PC-9 (cell line): ENCODE results near the gene MARCHF3. TPM values are rescaled to one million over a fixed set of nuclear protein-coding genes. Genes with fewer than 3 reads are reported as not detected.

Experiments used
- BruUV-seq: library from RNA; stranded (reverse); fragments of 400-500 nt; replicated peaks from 2 replicates; lab custom pipeline; 2021; lab: Mats Ljungman, UMichigan
- CTCF ChIA-PET: fragments of 300-600 bp; sonication (Branson Sonifier 250); formaldehyde crosslinking; loops from one replicate; lab custom pipeline; 2022; ENCODE audit warnings: antibody characterized with exemption; lab: Charles Lee
- POLR2A ChIA-PET: fragments of 300-600 bp; sonication (Branson Sonifier 250); formaldehyde crosslinking; loops from one replicate; lab custom pipeline; 2022; ENCODE audit warnings: antibody characterized with exemption; ENCODE audit not compliant: unreplicated experiment; lab: Charles Lee
- DNase-seq, 2 experiments: peaks; one replicate each; pipeline versions ENCODE4 v3.0.0 to v3.0.0-alpha.2; 2015 to 2022; ENCODE audit warnings: mixed read lengths in 1 of 2
- H2AFZ ChIP-seq: fragments of 200-600 bp; sonication (generic); 2 replicates; pipeline ENCODE4 v1.8.1; 2017; ENCODE audit warnings: antibody characterized with exemption
- H3F3A ChIP-seq: fragments of 200-600 bp; sonication (generic); 2 replicates; pipeline ENCODE4 v1.8.1; 2017; ENCODE audit warnings: antibody characterized with exemption, mild to moderate bottlenecking, low read depth; ENCODE audit not compliant: insufficient read depth
- H3K27ac ChIP-seq: fragments of 200-600 bp; sonication (generic); 2 replicates; pipeline ENCODE4 v1.6.1; 2016; ENCODE audit warnings: mixed run types
- H3K27me3 ChIP-seq: fragments of 200-600 bp; sonication (generic); 2 replicates; pipeline ENCODE4 v1.6.1; 2016; ENCODE audit warnings: low read depth, mixed run types; ENCODE audit not compliant: insufficient read depth
- H3K36me3 ChIP-seq: fragments of 200-600 bp; sonication (generic); 2 replicates; pipeline ENCODE4 v1.6.1; 2016; ENCODE audit warnings: low read depth, mixed run types
- H3K4me1 ChIP-seq: fragments of 200-600 bp; sonication (generic); replicated peaks from 2 replicates; pipeline ENCODE4 v1.6.1; 2016; ENCODE audit warnings: mixed run types; ENCODE audit not compliant: insufficient read depth
- H3K4me2 ChIP-seq: fragments of 200-600 bp; sonication (generic); 2 replicates; pipeline ENCODE4 v1.6.1; 2017; ENCODE audit warnings: mixed run types
- H3K4me3 ChIP-seq: fragments of 200-600 bp; sonication (generic); 2 replicates; pipeline ENCODE4 v1.6.1; 2016; ENCODE audit warnings: mixed run types
- H3K79me2 ChIP-seq: fragments of 200-600 bp; sonication (generic); 2 replicates; pipeline ENCODE4 v1.6.1; 2017; ENCODE audit warnings: low read depth, mixed run types
- H3K9me2 ChIP-seq: fragments of 200-600 bp; sonication (generic); 2 replicates; pipeline ENCODE4 v1.8.1; 2017; ENCODE audit warnings: mild to moderate bottlenecking; ENCODE audit not compliant: insufficient read depth
- H3K9me3 ChIP-seq: fragments of 200-600 bp; sonication (generic); 2 replicates; pipeline ENCODE4 v1.8.1; 2016; ENCODE audit warnings: low read depth; ENCODE audit not compliant: insufficient read depth
- H4K20me1 ChIP-seq: fragments of 200-600 bp; sonication (generic); 2 replicates; pipeline ENCODE4 v1.8.1; 2017; ENCODE audit not compliant: insufficient read depth
- CTCF ChIP-seq: fragments of 200-600 bp; sonication (generic); conservative IDR thresholded peaks from 2 replicates; pipeline ENCODE4 v1.6.1; 2017; ENCODE audit warnings: mixed run types, antibody characterized with exemption, mild to moderate bottlenecking, moderate library complexity
- EZH2 ChIP-seq: fragments of 200-600 bp; sonication (generic); IDR thresholded peaks from 2 replicates; pipeline ENCODE4 v1.8.0; 2017; ENCODE audit warnings: antibody characterized with exemption, low read depth
- intact Hi-C: fragments of 100-400 bp; cut with micrococcal nuclease; formaldehyde crosslinking; loops from one replicate; pipeline ENCODE4 v1.10.0; 2022; ENCODE audit not compliant: unreplicated experiment
- total RNA-seq: library from RNA; stranded (reverse); gene quantifications from 2 replicates; pipeline ENCODE4 v1.2.3, GENCODE V29; 2021

The MARCHF3 gene
- total RNA-seq, 1 experiment from 2014 or later, result 0.35 TPM

DNA sequence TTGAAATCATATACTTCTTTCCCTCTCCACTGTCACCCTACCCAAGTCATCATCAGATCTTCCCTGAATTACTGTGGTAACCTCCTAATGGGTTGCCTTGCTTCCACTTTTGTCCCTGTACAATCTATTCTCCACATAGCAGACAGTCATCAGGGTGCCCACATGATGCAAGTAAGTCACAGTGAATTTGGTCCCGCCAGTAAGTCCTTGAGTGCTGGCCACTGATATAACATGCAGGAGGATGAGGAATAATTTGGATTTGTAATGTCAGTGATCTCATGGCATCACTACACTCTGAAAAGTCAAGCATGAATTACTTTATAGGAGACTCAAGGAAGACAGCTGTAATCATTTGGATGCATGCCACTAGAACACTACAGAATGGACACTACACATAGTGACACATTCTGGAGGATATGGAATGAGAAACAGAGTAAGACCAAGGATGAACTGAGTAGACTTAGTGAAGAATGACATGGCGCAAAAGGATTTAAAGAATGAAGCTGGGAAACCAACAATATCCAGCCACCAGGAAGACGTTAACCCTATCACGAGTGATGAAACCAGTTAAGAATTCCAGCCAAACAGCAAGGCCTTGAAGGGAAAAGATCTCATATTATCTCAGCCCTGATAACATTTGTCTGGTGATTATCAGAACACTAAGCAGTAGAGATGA, 28.6 kb downstream of the MARCHF3 start:
- no peak overlapping the region for H3K27ac ChIP-seq
- no peak overlapping the region for H3K4me2 ChIP-seq
- H3K79me2 ChIP-seq, result no peaks in the 10 kb centered on the region
- ChIA-PET POLR2A (no interaction called here), CTCF (no interaction called here)
- H3K4me3 ChIP-seq, result no peak overlapping the region
- H2AFZ ChIP-seq, result no peak overlapping the region
- H4K20me1 ChIP-seq, result no peaks in the 10 kb centered on the region
- H3K9me2 ChIP-seq, result no peaks in the 10 kb centered on the region
- H3K4me1 ChIP-seq, result no peaks in the 10 kb centered on the region
- H3K36me3 ChIP-seq, result no peaks in the 10 kb centered on the region
- H3K27me3 ChIP-seq, result no peaks in the 10 kb centered on the region
- H3K9me3 ChIP-seq, result no peaks in the 10 kb centered on the region
- intact Hi-C loops, result no loop called here
- H3F3A ChIP-seq, result 0 out of 2 replicates have a peak, but pooled peaks cover 4% of the 10 kb centered on the region
- TF ChIP-seq CTCF (no peak), EZH2 (no peak)
- no peak for DNase-seq
- no TSS peak for BruUV-seq

DNA sequence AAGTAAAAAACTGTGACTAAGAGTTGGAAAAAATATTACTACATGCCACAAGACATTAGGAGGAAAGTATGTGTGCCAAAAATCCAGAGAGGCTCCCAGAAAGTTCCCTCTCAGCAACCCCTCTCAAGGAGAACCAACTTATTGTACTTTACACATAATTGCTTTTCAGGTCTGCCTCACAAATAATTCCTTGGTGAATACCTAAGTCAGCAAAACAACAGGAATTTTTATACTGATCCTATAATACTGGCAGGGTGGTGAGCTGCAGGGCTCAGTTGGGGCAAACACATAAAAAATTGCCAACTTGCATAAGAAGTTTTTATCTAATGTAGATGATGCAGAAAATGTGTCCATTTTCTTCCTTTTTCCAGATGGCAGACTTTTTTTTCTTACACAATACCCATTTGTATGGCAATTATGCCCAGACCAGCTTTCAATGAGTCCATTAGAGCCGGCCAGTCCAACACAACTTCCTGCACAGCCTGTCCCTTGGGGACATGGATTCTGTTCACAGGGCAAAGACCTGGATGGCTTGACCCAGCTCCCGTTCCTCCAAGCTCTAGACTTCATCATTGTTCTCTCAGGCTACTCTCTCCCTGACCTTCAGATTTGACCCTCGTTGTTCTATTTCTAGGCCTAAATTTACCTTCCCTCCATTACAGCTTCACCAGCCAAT, 31.3 kb downstream of the MARCHF3 start:
- no peak overlapping the region for H3K4me2 ChIP-seq
- H4K20me1 ChIP-seq, result no peaks in the 10 kb centered on the region
- no peak overlapping the region for H3K27ac ChIP-seq
- H3K4me1 ChIP-seq, result no peaks in the 10 kb centered on the region
- POLR2A ChIA-PET, result no interaction called here
- no peaks in the 10 kb centered on the region for H3K9me2 ChIP-seq
- H2AFZ ChIP-seq, result no peak overlapping the region
- no peak for DNase-seq
- no peaks in the 10 kb centered on the region for H3F3A ChIP-seq
- no TSS peak for BruUV-seq
- CTCF ChIA-PET, result no interaction called here
- intact Hi-C loops, result no loop called here
- TF ChIP-seq CTCF (no peak), EZH2 (no peak)
- no peak overlapping the region for H3K4me3 ChIP-seq
- no peaks in the 10 kb centered on the region for H3K27me3 ChIP-seq
- no peaks in the 10 kb centered on the region for H3K36me3 ChIP-seq
- no peaks in the 10 kb centered on the region for H3K9me3 ChIP-seq
- no peaks in the 10 kb centered on the region for H3K79me2 ChIP-seq

GRCh38 chr5:126998201-126998631, 32.1 kb downstream of the MARCHF3 start:
- Histone ChIP-seq H4K20me1 (no peaks in the 10 kb centered on the region), H3K4me2 (no peak overlapping the region), H3K27me3 (no peaks in the 10 kb centered on the region), H3K4me1 (no peaks in the 10 kb centered on the region), H3K9me3 (no peaks in the 10 kb centered on the region), H3K9me2 (no peaks in the 10 kb centered on the region), H3F3A (no peaks in the 10 kb centered on the region), H3K36me3 (no peaks in the 10 kb centered on the region), H2AFZ (no peak overlapping the region), H3K4me3 (no peak overlapping the region), H3K27ac (no peak overlapping the region), H3K79me2 (no peaks in the 10 kb centered on the region)
- no peak for DNase-seq
- BruUV-seq, result no TSS peak
- CTCF ChIA-PET, result no interaction called here
- intact Hi-C loops, result no loop called here
- POLR2A ChIA-PET, result no interaction called here
- TF ChIP-seq EZH2 (no peak), CTCF (no peak)
